Measurements from ENCODE around the gene COL9A3.

DNA sequence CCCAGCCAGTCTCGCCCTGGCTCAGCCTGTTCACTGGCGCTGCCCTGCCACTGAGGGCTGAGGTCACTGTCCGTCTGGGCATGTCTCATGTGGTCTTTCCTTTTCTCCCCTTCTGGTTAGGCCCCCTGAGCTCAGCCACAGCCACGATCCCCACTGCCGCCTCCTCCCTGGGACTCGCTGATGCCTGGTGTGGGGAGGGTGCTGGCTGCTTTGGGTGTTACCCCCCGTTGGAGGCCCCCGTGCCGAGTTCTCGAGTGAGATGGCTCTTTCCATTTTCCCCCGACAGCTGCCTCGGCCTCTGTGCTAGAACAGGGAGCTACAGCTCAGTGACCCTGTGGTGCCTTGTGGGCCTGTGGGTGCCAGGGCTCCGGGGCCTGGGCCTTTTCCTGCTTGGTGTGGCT lies 59.7 kb downstream of the COL9A3 start:
- TF ChIP-seq EZH2phosphoT487 (conservative IDR thresholded peaks at IDR 0.05; ENCODE audit: low read length), result no peak
- TF ChIP-seq CTCF (IDR thresholded peaks at IDR 0.05; ENCODE audit: insufficient read depth, low read length, poor library complexity, severe bottlenecking), result no peak

Measured in SU-DHL-6 (cell line).